Heart right ventricle (tissue), 16 donors: Measurements from ENCODE around the gene GOSR2. TPM values are rescaled to one million over a fixed set of nuclear protein-coding genes. Genes with fewer than 3 reads are reported as not detected.

Source experiments
- ATAC-seq, 8 donors: fragments of 200-7000 bp; cut with Tn5 transposase; one replicate each; pipeline ENCODE4 v1.9.1; 2020; ENCODE audit warnings: mild to moderate bottlenecking in 8 of 8, moderate library complexity in 8 of 8, moderate number of reproducible peaks in 1 of 8
- DNase-seq, 2 donors: peaks; one replicate each; pipeline ENCODE4 v3.0.0-alpha.2; 2020
- H3K27ac ChIP-seq, 10 donors: fragments of 200-600 bp; sonication (generic) in 2 of 10; one replicate each; pipeline versions ENCODE4 v1.5.0 to v1.8.0; 2020 to 2022; ENCODE audit warnings: mild to moderate bottlenecking in 3 of 10
- H3K27me3 ChIP-seq, 7 donors: fragments of 200-600 bp; one replicate each; pipeline ENCODE4 v1.8.0; 2021 to 2022; ENCODE audit warnings: mild to moderate bottlenecking in 2 of 7
- H3K36me3 ChIP-seq, 9 donors: fragments of 200-600 bp; sonication (generic) in 1 of 9; one replicate each; pipeline versions ENCODE4 v1.5.0 to v1.8.0; 2020 to 2022; ENCODE audit warnings: mild to moderate bottlenecking in 2 of 9
- H3K4me1 ChIP-seq, 9 donors: fragments of 200-600 bp; sonication (generic) in 1 of 9; one replicate each; pipeline versions ENCODE4 v1.5.0 to v1.8.0; 2020 to 2022; ENCODE audit warnings: mild to moderate bottlenecking in 4 of 9
- H3K4me3 ChIP-seq, 10 donors: fragments of 200-600 bp; sonication (generic) in 2 of 10; one replicate each; pipeline versions ENCODE4 v1.5.0 to v1.8.0; 2020 to 2022; ENCODE audit warnings: mild to moderate bottlenecking in 7 of 10, moderate library complexity in 2 of 10
- H3K9me3 ChIP-seq, 11 donors: fragments of 200-600 bp in 10 of 11; sonication (generic) in 2 of 11; one replicate each; pipeline versions ENCODE4 v1.5.0 to v1.8.0; 2013 to 2022; ENCODE audit warnings: mild to moderate bottlenecking in 2 of 11, control low read depth in 1 of 11, moderate library complexity in 1 of 11
- CTCF ChIP-seq, 9 donors: fragments of 200-600 bp; sonication (generic) in 2 of 9; IDR thresholded peaks; one replicate each; pipeline versions ENCODE4 v1.5.0 to v1.8.0; 2021 to 2022; ENCODE audit warnings: antibody characterized with exemption in 9 of 9, mild to moderate bottlenecking in 5 of 9, moderate library complexity in 1 of 9
- WGBS, 2 donors: extraction: QIAGEN DNeasy Blood & Tissue Kit; methylation state at CpG; one replicate each; pipeline ENCODE4 v1.1.7; 2013; ENCODE audit warnings: inconsistent platforms in 1 of 2; 5-methylcytosine and 5-hydroxymethylcytosine counted together
- intact Hi-C, 10 donors: fragments of 100-400 bp; cut with DNase I; formaldehyde crosslinking; loops; one replicate each; pipeline versions ENCODE4 v1.11.1 to v1.14.2; 2022
- polyA plus RNA-seq, 2 donors: library from polyadenylated mRNA; stranded (reverse); fragments of 200-250 nt; gene quantifications; one replicate each; pipeline ENCODE4 v1.2.3, GENCODE V29; 2013
- total RNA-seq, 10 donors: library from RNA; stranded (reverse); fragmentation: NEBNext Ultra II Directional in 3 of 10; extraction: Animal tissue kit (Norgen Biotek cat#: 25700) in 3 of 10; gene quantifications; one replicate each; pipeline versions ENCODE4 v1.2.1 to v1.2.4, GENCODE V29; 2021 to 2023
- donor health status: Arrhythmogenic right ventricular cardiomyopathy.
- donor health status: ischemic (EF 13 %, LVEDD 7.1; RV severe dilation, severe dysfunction).
- donor health status: healthy with polysubstance abuse.
- donor health status: DM: no; HTN: yes; CAD: no.
- donor health status: DM: no; HTN: no; CAD: no.
- donor health status: ischemic (EF 25% LVEDD 6.9; RV normal size, moderate dysfunction).
- donor health status: ischemic (EF 25% LVEDD 5.7; RV mildly dilated, moderate dysfunction).
- donor health status: healthy.
- donor health status: DM: yes; HTN: yes; CAD: no.
- donor health status: Ischemic cardiomyopathy.
- donor health status: ischemic (EF 35%, LVEDD 5.7; RV mildly dilated, moderate dysfunction).
- donor health status: nonischemic (EF 11% LVEDD 7.7; RV severe dilation, severe dysfunction).
- donor health status: DM: yes; HTN: yes; CAD: no.
- donor health status: PGD.
- donor health status: ischemic (EF 29% LVEDD 5.4; RV normal size, mild dysfunction).
- donor health status: nonischemic (EF 23%, LVEDD 6.1; RV moderate dilation, normal function).

GOSR2 gene
- total and polyA plus RNA-seq, 12 donors: 20.3 to 47.3 (median 40.0) TPM

- intact Hi-C loops: no loop called here
- Histone ChIP-seq H3K27me3 (peaks cover 0 to 7% (median 0%) of the 10 kb centered on the region in 7 donors), H3K36me3 (no peaks in the 10 kb centered on the region), H3K4me1 (peaks cover 0 to 6% (median 2%) of the 10 kb centered on the region in 9 donors), H3K27ac (no peak overlapping the region), H3K9me3 (peaks cover 0 to 10% (median 0%) of the 10 kb centered on the region in 11 donors), H3K4me3 (no peak overlapping the region)
- WGBS, 2 donors: 77 to 79% methylated on average over 9 of the region's 9 CpGs
- no peak for ATAC-seq
- DNase-seq: no peak
- no peak for TF ChIP-seq CTCF (IDR thresholded peaks at IDR 0.05)
These were observed 21.7 kb upstream of the GOSR2 start for GRCh38 chr17:46901291-46901690.

- peaks cover 0 to 11% (median 0%) of the 10 kb centered on the region in 7 donors for H3K27me3 ChIP-seq
- intact Hi-C loops: no loop called here
- no peaks in the 10 kb centered on the region for H3K36me3 ChIP-seq
- H3K4me3 ChIP-seq: no peak overlapping the region
- no peak for DNase-seq
- no peak for ATAC-seq
- H3K27ac ChIP-seq: no peak overlapping the region
- WGBS, 2 donors: 88 to 93% methylated on average over 4 of the region's 4 CpGs
- peaks cover 0 to 13% (median 11%) of the 10 kb centered on the region in 9 donors for H3K4me1 ChIP-seq
- H3K9me3 ChIP-seq: peaks cover 0 to 4% (median 0%) of the 10 kb centered on the region in 11 donors
- no peak for TF ChIP-seq CTCF (IDR thresholded peaks at IDR 0.05)
These were observed 18.9 kb upstream of the GOSR2 start for GRCh38 chr17:46903762-46904672.

GRCh38 chr17:46908068-46908737 is 14.8 kb upstream of the GOSR2 start:
- H3K36me3 ChIP-seq: no peaks in the 10 kb centered on the region

More at GRCh38 chr17:46908068-46908737, 14.8 kb upstream of the GOSR2 start:
- H3K9me3 ChIP-seq: no peaks in the 10 kb centered on the region
- H3K27ac ChIP-seq: no peak overlapping the region
- H3K4me1 ChIP-seq: peaks cover 0 to 13% (median 11%) of the 10 kb centered on the region in 9 donors
- intact Hi-C loops: loop anchor here in 1 of 10 donors (5.0 kb wide), 1 partner anchor 61 kb away; no protein-coding TSS in a partner anchor
- no peak overlapping the region for H3K4me3 ChIP-seq
- DNase-seq (no peak), ATAC-seq (no peak)
- TF ChIP-seq CTCF (IDR thresholded peaks at IDR 0.05): no peak
- peaks cover 0 to 3% (median 0%) of the 10 kb centered on the region in 7 donors for H3K27me3 ChIP-seq
- WGBS, 2 donors: 50 to 53% methylated on average over 14 of the region's 14 CpGs
